Globus pallidus (tissue), 1 donor: ENCODE data around the gene DTX3.
"Not testable (repeated sequence)": the region's sequence is repeated elsewhere in the genome, so short reads cannot be mapped to it uniquely, and the experiment has no call there.

Experiments
- DNase-seq: peaks from one replicate; pipeline ENCODE4 v3.0.0-alpha.2; 2015; ENCODE audit warnings: low spot score

The DTX3 gene

DNA sequence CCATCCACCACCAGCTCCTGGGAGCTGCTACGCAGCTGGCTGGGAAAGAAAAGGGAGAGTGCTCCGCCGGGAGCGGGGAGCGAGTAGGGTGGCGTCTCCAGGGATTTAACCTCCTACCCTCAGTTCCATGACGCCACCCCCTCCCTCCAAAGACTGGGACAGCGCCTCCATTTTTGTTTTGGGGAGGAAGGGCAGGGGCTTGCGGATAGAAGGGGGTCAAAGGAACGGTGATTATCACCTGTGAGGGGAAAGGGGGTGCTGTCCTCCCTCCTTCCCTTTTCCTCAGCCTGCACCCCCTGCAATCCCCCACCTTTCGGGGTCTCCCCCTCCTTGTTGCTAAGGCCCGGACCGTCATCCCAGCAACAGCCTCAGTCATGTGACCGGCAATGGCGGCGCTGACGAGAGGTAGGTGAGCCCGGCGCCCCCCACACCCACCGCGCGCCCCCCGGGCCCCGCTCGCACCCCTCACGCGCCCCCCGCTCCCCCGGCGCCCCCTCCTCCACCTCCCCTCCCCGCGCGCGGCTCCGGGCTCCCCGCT is at the start of gene DTX3:
DTX3 (plus strand) TSS at position 371 of the 538 bp plus-strand sequence. CDS start 1,694 bp downstream, outside the sequence.
- peak; percentile 73 for DNase-seq

GRCh38 chr12:57554897-57555296 is 49.7 kb upstream of the DTX3 start:
- DNase-seq = no peak

DNA sequence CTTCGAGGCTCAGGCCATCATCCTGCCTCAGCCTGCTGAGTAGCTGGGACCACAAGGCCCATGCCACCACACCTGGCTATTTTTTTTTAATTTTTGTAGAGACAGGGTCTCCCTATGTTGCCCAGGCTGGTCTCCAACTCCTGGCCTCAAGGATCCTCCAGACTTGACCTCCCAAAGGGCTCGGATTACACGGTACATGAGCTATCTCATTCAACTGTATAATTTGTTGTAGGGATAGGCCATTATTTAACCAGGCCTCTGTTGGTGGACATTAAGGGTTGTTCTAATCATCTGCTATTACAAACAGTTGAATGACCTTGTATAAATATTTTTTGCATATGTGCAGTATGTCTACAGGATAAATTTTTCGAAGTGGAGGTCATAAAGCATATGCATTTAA is 45.8 kb upstream of the DTX3 start:
- no peak for DNase-seq

DNA sequence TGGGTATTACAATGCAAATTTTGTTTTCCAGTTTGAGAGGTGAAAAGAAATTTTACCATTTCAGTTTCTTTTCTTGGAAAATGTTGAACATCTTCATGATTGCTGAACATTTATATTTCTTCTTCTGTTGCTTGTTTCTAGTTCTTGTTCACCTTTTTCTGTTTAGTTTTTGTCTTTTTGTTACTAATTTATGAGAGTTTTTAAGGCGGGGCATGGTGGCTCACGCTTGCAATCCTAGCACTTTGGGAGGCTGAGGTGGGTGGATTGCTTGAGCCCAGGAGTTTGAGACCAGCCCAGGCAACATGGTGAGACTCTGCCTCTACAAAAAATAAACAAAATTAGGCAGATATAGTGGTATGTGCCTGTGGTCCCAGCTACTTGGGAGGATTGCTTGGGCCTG is 44.1 kb upstream of the DTX3 start:
- no peak for DNase-seq

GRCh38 chr12:57561117-57561516 is 43.5 kb upstream of the DTX3 start:
- DNase-seq = not testable (repeated sequence)

DNA sequence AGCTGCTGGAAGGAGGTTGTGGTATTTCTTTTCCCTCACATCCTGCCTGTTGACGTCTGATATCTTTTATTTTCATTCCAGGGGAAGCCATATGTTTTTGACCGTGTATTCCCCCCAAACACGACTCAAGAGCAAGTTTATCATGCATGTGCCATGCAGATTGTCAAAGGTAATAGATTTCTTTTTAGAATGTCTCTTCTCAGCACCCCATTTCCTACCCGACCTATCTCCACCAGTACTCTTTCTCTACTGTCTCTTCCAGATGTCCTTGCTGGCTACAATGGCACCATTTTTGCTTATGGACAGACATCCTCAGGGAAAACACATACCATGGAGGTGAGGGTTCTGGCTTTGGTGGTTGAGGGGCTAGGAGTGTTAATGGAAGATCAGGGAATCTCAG is 41.3 kb upstream of the DTX3 start:
- no peak for DNase-seq

- no peak for DNase-seq
Measured at GRCh38 chr12:57564178-57564740, 40.4 kb upstream of the DTX3 start.

GRCh38 chr12:57568838-57569237 is 35.8 kb upstream of the DTX3 start:
- DNase-seq = no peak

- no peak for DNase-seq
Measured at GRCh38 chr12:57569858-57570257, 34.8 kb upstream of the DTX3 start.

DNA sequence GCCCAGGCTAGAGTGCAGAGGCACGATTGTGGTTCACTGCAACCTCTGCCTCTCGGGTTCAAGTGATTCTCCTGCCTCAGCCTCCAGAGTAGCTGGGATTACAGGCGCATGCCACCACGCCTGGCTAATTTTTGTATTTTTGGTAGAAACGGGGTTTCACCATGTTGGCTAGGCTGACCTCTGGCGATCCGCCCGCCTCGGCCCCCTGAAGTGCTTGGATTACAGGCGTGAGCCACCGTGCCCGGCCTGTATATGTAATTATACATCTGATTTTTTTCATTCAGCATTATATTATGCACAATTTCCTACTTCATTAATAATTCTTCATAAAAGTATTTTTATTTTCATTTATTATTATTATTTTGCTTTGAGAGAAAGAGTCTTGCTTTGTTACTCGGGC is 34.2 kb upstream of the DTX3 start:
- not testable (repeated sequence) for DNase-seq

GRCh38 chr12:57571926-57572762 is 32.5 kb upstream of the DTX3 start:
- DNase-seq = no peak

GRCh38 chr12:57574795-57575194 is 29.8 kb upstream of the DTX3 start:
- no peak for DNase-seq

DNA sequence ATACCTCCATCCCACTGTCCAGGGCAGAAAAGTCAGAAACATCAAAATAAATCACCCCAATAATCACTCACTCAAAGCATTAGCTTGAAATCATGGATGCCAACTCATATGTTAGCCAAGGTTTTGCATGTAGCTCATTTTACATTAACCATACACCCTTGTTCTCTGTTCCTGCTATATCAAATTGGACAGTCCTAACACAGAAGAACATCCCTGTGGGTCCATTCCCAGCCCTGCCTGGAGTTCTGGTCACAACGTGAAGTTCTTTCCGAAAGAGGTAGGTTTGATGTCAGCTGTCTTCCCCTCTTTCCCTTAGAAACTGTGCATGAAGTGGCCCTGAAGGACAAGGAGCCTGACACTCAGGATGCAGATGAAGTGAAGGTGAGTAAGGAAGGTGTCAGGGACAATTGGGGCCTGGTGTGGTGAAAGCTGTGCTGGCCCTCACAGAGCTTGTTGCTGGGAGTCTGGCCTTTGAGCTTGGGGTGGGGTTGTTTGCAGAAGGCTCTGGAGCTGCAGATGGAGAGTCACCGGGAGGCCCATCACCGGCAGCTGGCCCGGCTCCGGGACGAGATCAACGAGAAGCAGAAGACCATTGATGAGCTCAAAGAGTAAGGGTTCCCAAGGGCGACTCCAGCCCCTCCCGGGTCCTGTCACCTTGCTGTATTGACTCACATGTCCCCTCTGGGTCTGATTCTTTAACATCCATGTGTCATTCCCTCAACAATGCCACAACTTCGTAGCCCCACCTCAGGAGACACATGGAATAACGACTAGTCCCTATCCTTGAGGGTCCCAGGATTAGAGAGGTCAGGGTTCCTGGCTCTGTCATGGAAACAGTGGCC is 28.6 kb upstream of the DTX3 start:
- no peak for DNase-seq

- no peak for DNase-seq
Measured at GRCh38 chr12:57576613-57577160, 27.9 kb upstream of the DTX3 start.

- DNase-seq = no peak
Measured at GRCh38 chr12:57577981-57578758, 26.5 kb upstream of the DTX3 start.

- DNase-seq = no peak
Measured at GRCh38 chr12:57579011-57579410, 25.6 kb upstream of the DTX3 start.

DNA sequence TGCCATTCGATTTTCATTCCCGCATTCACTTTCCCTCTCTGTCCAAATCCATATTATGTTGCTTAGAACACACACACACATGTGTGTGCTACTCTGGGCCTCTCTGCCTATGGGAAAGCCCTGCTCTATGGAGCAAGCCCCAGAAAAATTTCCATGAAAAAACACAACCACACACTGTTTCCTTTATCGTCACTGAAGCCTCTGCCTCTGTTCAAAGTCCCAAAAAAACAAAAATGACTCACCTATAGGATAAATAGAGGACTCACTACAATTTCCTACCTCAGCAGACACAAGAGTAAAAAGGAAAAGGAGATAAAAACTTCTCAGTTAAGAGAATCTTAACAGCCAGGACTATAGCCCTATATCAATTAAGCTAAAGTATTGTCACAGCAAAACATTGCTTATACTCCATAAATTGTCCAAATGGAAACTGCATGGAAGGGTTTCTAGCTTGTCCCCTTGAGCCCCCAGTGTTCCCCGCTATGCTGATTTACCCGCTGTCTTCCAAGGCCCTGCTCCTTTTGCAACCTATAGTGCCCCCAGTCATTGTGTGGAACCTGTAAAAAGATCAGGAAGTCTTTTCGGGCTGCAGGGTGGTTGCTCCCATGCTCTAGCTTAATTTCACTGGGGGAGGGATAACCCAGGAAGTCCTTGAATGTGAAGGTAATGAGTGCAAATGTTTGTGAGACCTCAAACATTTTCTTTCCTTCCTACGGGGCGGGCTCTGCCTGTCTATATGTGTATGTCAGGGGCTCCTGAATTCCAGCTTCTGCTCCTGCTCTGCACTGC is 24.8 kb upstream of the DTX3 start:
- no peak for DNase-seq

DNA sequence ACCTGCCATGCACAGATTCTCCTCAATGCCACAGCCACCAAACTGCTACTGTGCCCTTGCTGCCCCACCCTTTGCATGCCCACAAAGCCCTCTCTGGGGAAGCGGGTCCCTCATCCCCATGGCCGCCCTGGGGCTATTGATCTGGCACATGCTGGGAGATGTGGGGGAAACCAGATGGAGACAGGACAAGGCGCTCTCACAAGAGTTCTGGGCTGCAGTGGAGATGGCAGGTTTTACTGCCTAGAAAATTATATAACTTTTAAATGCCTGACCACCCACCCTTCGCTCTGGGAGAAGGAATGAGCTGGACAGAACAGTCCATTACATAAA is 24.2 kb upstream of the DTX3 start:
- DNase-seq = no peak

GRCh38 chr12:57581802-57582201 is 22.8 kb upstream of the DTX3 start:
- DNase-seq = no peak

- no peak for DNase-seq
Measured at GRCh38 chr12:57582440-57582839, 22.2 kb upstream of the DTX3 start.
